PFSK-1 (cell line): ENCODE data around the gene CUEDC2.

Experiments used
- FOXP2 ChIP-seq: optimal IDR thresholded peaks from 2 replicates; pipeline ENCODE3; 2011; ENCODE audit warnings: borderline replicate concordance, control low read depth, inconsistent platforms; ENCODE audit not compliant: insufficient read depth; ENCODE audit errors: extremely low read length, extremely low read depth
- POLR2AphosphoS5 ChIP-seq: IDR thresholded peaks from 2 replicates; pipeline ENCODE4 v1.6.1; 2012; ENCODE audit warnings: low read depth, mild to moderate bottlenecking, control low read depth, low read length, moderate library complexity
- REST ChIP-seq, 2 experiments: IDR thresholded peaks; 2 replicates each; pipeline versions ENCODE4 v1.6.1 to v1.8.0; 2011 to 2012; ENCODE audit warnings: low read depth in 2 of 2, low read length in 2 of 2, control low read depth in 1 of 2, inconsistent platforms in 1 of 2, mild to moderate bottlenecking in 1 of 2, moderate library complexity in 1 of 2; ENCODE audit not compliant: insufficient read depth in 1 of 2
- SIN3A ChIP-seq: IDR thresholded peaks from 2 replicates; pipeline ENCODE4 v1.6.1; 2012; ENCODE audit warnings: mild to moderate bottlenecking, low read length, moderate library complexity, borderline replicate concordance; ENCODE audit not compliant: insufficient read depth
- TAF1 ChIP-seq: IDR thresholded peaks from 2 replicates; pipeline ENCODE4 v1.6.1; 2012; ENCODE audit warnings: low read length, control low read depth, borderline replicate concordance; ENCODE audit not compliant: insufficient read depth

The CUEDC2 gene

GRCh38 chr10:102475451-102476040 is 43.2 kb upstream of the CUEDC2 start:
- TF ChIP-seq SIN3A: no peak
- TF ChIP-seq REST (IDR thresholded peaks at IDR 0.05; ENCODE audit: insufficient read depth in 1 of 2, low read depth in 2 of 2, low read length in 2 of 2): no peak
- TF ChIP-seq POLR2AphosphoS5: no peak

- TF ChIP-seq POLR2AphosphoS5 (no peak), REST (IDR thresholded peaks at IDR 0.05; ENCODE audit: insufficient read depth in 1 of 2, low read depth in 2 of 2, low read length in 2 of 2) (no peak), TAF1 (no peak), FOXP2 (no peak), SIN3A (no peak)
Measured at GRCh38 chr10:102473445-102474331, 41.3 kb upstream of the CUEDC2 start.

GRCh38 chr10:102470579-102471546 is 38.5 kb upstream of the CUEDC2 start:
- TF ChIP-seq REST (IDR thresholded peaks at IDR 0.05; ENCODE audit: insufficient read depth in 1 of 2, low read depth in 2 of 2, low read length in 2 of 2): no peak
- TF ChIP-seq FOXP2: no peak
- no peak for TF ChIP-seq POLR2AphosphoS5
- TF ChIP-seq TAF1: no peak

GRCh38 chr10:102468683-102469082 is 36.3 kb upstream of the CUEDC2 start:
- TF ChIP-seq POLR2AphosphoS5 (no peak), REST (IDR thresholded peaks at IDR 0.05; ENCODE audit: insufficient read depth in 1 of 2, low read depth in 2 of 2, low read length in 2 of 2) (no peak), SIN3A (no peak), FOXP2 (no peak), TAF1 (no peak)
